NCI-H2171 treated with DMSO at 0.1 percent for 48 hours (cell line): ENCODE results near the gene TOGARAM1.

Experiments
- DNase-seq: peaks from one replicate; lab custom pipeline; 2025; lab: John Stamatoyannopoulos, UW

Gene TOGARAM1

DNA sequence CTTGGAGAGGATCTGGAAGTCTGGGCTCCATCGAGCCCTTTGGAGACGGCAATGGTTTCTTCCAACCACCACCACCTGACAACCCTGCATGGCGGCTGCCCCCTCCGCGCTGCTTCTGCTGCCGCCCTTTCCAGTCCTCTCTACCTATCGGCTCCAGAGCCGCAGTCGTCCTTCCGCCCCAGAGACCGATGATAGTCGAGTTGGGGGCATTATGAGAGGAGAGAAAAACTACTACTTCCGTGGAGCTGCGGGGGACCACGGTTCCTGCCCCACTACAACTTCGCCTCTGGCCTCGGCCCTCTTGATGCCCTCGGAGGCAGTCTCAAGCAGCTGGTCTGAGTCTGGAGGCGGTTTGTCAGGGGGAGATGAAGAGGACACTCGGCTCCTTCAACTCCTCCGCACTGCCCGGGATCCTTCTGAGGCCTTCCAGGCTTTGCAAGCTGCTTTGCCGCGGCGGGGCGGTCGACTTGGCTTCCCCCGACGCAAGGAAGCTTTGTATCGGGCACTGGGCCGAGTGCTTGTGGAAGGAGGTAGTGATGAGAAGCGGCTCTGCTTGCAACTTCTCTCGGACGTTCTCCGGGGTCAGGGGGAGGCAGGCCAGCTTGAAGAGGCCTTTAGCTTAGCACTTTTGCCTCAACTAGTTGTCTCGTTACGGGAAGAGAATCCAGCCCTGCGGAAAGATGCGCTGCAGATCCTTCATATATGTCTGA is 499 bp downstream of the TOGARAM1 start:
- peak; percentile 95 for DNase-seq

GRCh38 chr14:44963044-44963528 is 1.1 kb downstream of the TOGARAM1 start:
- DNase-seq = peak; percentile 46

- peak; percentile 44 for DNase-seq
Observed at GRCh38 chr14:44963775-44964380, 1.9 kb downstream of the TOGARAM1 start.

GRCh38 chr14:44966601-44967336 is 4.8 kb downstream of the TOGARAM1 start:
- peak; percentile 48 for DNase-seq

DNA sequence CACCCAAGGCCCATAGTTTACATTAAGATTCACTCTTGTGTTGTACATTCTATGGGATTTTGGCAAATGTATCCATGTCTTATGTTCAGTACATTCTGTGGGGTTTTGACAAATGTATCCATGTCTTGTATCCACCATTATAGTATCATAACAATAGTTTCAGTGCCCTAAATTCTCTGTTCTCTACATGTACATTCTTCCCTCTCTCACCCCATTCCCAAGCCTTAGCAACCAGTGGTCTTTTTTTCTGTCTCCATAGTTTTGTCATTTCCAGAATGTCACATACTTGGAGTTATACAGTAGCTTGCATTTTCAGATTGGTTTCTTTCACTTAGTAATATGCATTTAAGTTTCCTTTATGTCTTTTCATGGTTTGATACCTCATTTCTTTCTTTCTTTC is 6.7 kb downstream of the TOGARAM1 start:
- DNase-seq = no peak

DNA sequence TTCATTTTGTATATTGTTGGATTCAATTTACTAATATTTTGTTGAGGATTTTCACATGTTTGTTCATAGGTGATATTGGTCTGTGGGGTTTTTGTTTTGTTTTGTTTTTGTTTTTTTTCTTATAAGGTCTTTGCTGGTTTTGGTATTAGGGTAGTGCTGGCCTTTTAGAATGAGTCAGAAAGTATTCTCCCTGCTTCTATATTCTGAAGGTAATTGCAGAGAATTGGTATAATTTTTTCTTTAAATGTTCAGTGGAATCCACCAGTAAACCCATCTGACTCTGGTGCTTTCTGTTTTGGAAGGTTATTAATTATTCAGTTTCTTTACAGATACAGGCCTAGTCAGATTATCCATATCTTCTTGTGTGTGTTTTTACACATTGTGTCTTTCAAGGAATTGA is 8.9 kb downstream of the TOGARAM1 start:
- no peak for DNase-seq

GRCh38 chr14:44971459-44971858 is 9.5 kb downstream of the TOGARAM1 start:
- DNase-seq = no peak

- no peak for DNase-seq
Observed at GRCh38 chr14:44979273-44979672, 17.3 kb downstream of the TOGARAM1 start.

- DNase-seq = no peak
Observed at GRCh38 chr14:44979740-44980356, 17.9 kb downstream of the TOGARAM1 start.

GRCh38 chr14:44981198-44981597 is 19.2 kb downstream of the TOGARAM1 start:
- peak; percentile 46 for DNase-seq

- no peak for DNase-seq
Observed at GRCh38 chr14:44982594-44982993, 20.6 kb downstream of the TOGARAM1 start.

GRCh38 chr14:44988694-44989093 is 26.7 kb downstream of the TOGARAM1 start:
- DNase-seq = peak; percentile 95

DNA sequence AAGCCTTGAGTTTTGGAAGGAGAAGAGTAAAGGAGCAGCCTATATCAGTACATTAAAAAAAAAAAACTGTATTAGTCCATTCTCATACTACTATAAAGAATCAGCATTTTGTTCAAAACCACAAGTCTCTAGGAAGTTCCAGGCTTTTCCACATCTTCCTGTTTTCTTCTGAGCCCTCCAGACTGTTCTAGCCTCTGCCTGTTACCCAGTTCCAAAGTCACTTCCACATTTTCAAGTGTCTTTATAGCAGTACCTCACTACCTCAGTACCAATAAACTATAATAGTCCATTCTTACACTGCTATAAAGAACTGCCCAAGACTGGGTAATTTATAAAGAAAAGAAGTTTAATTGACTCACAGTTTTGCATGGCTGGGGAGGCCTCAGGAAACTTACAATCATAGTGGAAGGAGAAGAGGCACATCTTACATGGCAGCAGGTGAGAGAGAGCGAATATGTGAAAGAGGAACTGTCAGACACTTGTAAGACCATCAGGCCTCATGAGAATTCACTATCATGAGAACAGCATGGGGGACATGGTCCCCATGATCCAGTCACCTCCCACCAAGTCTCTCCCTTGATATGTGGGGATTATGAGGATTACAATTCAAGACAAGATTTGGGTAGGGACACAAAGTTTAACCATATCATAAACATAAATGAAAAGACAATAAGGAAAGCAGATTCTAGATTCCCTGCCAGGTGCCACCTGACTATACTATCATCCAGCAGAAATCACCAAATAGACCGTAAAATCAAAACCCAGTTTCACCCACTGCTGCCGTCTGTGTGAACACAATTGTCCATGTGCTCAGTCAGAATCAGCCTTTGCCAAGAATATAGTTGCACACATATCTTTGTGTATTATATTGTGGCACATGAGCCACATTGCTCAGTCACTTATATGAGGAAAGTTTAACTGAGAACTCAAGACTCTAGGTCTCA is 27.8 kb downstream of the TOGARAM1 start:
- DNase-seq = peak; percentile 33

DNA sequence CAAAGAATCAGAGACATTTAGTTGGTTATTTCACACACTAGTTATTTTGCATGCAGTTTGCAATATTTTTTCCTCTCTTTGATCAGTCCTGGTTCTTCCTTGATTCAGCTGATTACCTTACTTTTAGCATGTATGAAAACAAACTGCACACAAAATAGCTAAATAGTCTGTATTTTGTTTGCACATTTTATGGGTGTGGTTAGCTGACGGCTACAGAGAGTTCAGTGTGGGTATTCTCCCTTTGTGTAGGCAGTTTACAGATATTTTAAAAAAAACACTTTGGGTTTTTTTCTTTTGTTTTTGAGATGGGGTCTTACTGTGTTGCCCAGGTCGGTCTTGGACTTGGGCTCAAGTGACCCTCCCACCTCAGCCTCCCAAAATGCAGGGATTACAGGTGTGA is 28.5 kb downstream of the TOGARAM1 start:
- DNase-seq = no peak

GRCh38 chr14:44995196-44995595 is 33.2 kb downstream of the TOGARAM1 start:
- no peak for DNase-seq

- no peak for DNase-seq
Observed at GRCh38 chr14:44995770-44996294, 33.8 kb downstream of the TOGARAM1 start.

DNA sequence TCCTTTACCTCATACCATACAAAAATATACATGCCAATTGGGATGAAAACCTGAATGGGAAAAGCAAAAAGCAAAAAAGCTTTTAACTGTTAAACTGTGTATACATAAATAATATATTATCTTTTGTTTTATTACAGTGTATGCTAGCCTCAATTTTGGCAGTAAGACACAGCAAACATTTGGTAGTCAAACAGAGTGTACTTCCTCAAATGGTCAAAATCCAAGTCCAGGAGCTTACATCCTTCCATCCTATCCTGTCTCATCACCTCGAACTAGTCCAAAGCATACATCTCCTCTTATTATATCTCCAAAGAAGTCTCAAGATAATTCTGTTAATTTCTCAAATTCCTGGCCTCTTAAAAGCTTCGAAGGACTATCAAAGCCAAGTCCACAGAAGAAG is 41.9 kb downstream of the TOGARAM1 start:
- no peak for DNase-seq

DNA sequence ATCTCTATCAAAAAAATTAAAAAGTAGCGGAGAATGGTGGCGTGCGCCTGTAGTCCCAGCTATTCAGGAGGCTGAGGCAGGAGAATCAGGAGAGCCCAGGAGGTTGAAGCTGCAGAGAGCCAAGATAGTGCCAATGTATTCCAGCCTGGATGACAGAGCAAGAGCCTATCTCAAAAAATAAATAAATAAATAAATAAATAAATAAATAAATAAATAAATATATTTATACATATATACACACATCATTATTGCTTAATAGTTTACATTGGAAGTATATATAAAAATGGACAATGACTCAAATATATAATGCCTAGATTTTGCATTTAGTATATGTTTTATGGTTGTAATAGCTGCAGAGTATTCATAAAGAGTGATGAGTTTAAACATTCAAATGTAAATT is 53.1 kb downstream of the TOGARAM1 start:
- DNase-seq = no peak

GRCh38 chr14:45028107-45028626 is 66.2 kb downstream of the TOGARAM1 start:
- DNase-seq = no peak

GRCh38 chr14:45034730-45035129 is 72.7 kb downstream of the TOGARAM1 start:
- DNase-seq = no peak

GRCh38 chr14:45038256-45038655 is 76.3 kb downstream of the TOGARAM1 start:
- DNase-seq = no peak
